ENCODE measurements around the gene GLTP.

GRCh38 chr12:109914461-109914860 lies 34.1 kb upstream of the GLTP start:
- no peak for TF ChIP-seq CTCF (IDR thresholded peaks at IDR 0.05; ENCODE audit: poor library complexity)
- TF ChIP-seq EZH2 (IDR thresholded peaks at IDR 0.05; ENCODE audit: borderline replicate concordance), result no peak
- no peak for TF ChIP-seq EZH2phosphoT487 (IDR thresholded peaks at IDR 0.05; ENCODE audit: low read depth, severe bottlenecking, unreplicated experiment)
